ENCODE data around the gene IMP4.

IMP4 gene

DNA sequence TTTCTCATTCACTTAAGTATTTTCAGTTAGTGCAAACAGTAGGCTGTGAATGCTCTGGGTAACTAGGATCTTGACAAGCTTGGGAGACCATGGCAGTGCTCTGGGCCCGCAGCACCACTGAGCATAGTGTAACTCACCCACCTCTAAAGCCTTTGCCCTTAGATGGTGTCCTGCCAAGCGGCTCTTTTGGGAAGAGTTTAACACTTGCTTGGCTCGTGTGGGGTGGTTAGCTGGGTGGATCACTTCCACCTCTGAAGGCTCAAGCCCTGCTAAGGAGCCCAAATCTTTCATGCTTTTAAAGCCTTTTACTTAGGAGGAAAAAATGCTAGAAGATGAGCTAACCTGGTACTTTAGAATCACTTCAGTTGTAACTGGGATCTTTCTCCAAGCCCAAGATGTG is 47.1 kb downstream of the IMP4 start:
- no peak for DNase-seq (ENCODE audit: low read depth)
- no peak overlapping the region for H3K4me3 ChIP-seq (ENCODE audit: low read depth, low read length)
- TF ChIP-seq, protein P1, sequence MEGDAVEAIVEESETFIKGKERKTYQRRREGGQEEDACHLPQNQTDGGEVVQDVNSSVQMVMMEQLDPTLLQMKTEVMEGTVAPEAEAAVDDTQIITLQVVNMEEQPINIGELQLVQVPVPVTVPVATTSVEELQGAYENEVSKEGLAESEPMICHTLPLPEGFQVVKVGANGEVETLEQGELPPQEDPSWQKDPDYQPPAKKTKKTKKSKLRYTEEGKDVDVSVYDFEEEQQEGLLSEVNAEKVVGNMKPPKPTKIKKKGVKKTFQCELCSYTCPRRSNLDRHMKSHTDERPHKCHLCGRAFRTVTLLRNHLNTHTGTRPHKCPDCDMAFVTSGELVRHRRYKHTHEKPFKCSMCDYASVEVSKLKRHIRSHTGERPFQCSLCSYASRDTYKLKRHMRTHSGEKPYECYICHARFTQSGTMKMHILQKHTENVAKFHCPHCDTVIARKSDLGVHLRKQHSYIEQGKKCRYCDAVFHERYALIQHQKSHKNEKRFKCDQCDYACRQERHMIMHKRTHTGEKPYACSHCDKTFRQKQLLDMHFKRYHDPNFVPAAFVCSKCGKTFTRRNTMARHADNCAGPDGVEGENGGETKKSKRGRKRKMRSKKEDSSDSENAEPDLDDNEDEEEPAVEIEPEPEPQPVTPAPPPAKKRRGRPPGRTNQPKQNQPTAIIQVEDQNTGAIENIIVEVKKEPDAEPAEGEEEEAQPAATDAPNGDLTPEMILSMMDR (IDR thresholded peaks at IDR 0.05; ENCODE audit: insufficient read depth, low read depth, low read length, missing control alignments) = no peak

DNA sequence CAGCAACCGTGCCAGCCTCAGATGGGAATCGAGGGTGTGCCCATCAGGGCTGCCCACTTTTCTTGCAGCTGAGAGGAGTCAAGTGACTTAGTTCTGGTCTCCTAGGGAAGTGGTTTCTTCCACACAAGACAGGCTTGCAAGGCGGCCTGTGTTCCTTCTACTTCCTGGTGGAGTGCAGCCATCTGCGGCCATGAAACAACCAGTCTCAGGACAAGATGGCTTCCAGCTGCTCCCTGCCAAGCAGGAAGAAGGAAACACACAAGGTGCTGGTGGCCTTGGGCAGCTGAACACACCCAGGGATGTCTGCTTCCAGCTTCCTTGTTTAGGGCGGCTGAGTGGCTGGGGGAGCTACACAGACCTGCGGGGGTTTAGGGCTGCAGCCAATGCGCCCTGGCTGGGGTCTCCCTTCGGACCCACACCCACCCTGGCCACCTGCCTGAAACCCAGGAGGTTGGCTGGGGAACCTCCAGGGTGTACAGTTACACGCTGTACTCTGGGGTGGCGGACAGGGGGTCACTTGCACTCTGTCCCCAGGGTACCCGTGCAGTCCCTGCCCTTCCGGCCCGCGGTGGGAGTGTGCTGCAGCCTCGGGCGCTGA is 47.9 kb downstream of the IMP4 start:
- H3K4me3 ChIP-seq (ENCODE audit: low read depth, low read length) = peak overlapping the region; percentile 87
- peak; percentile 69 for DNase-seq (ENCODE audit: low read depth)
- TF ChIP-seq, protein P1 (IDR thresholded peaks at IDR 0.05; ENCODE audit: insufficient read depth, low read depth, low read length, missing control alignments) = no peak

DNA sequence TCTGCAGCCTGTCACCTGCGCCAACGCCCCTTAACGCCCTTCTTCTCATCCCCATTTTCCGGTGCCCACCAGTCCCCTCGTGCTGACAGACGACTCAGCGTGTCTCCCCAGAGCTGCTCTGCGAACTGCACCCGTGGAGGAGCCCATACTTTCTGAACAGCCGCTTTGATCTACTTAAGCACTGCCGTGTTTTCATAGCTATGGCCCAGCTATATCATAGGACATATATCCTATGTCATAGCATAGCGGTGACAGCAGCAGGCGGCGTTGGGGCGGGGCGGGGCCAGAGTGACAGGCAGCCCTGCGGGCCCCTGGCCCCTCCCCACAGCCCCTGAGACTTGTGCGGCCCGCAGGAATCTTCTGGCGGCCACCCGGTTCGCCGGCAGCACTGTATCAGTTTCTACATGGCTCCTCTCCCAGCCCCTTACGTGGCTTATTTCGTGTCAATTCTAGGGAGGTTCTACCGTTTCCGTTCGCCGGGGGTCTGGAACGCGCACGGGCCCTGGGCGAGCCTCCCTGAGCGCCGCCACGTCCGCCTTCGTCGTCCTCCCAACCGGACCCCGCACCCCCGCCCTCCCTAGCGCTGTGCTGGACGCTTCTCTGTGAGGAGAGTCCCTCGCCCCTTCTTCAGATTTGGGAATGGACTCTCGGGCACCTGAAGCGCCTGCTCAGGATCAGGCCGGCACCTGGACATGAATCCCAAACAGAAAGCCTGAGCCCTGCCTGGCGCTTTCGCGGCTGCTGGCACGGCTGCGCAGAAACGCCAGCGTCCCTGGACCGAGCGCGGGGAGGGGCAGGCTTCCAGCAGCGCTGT is 48.6 kb downstream of the IMP4 start:
- peak overlapping the region; percentile 87 for H3K4me3 ChIP-seq (ENCODE audit: low read depth, low read length)
- peak; percentile 87 for DNase-seq (ENCODE audit: low read depth)
- TF ChIP-seq, protein P1 (IDR thresholded peaks at IDR 0.05; ENCODE audit: insufficient read depth, low read depth, low read length, missing control alignments) = no peak

GRCh38 chr2:130391872-130392670 is 49.4 kb downstream of the IMP4 start:
- no peak for DNase-seq (ENCODE audit: low read depth)
- TF ChIP-seq, protein P1 (IDR thresholded peaks at IDR 0.05; ENCODE audit: insufficient read depth, low read depth, low read length, missing control alignments) = no peak
- H3K4me3 ChIP-seq (ENCODE audit: low read depth, low read length) = peak overlapping the region; percentile 87

GRCh38 chr2:130393318-130393910 is 50.7 kb downstream of the IMP4 start:
- no peak overlapping the region for H3K4me3 ChIP-seq (ENCODE audit: low read depth, low read length)
- DNase-seq (ENCODE audit: low read depth) = no peak
- TF ChIP-seq, protein P1 (IDR thresholded peaks at IDR 0.05; ENCODE audit: insufficient read depth, low read depth, low read length, missing control alignments) = no peak
